ENCODE results near the gene IL1RAPL1.
A peak's percentile ranks its signal among the peaks of the same experiment; 100 is the strongest.

Gene IL1RAPL1

DNA sequence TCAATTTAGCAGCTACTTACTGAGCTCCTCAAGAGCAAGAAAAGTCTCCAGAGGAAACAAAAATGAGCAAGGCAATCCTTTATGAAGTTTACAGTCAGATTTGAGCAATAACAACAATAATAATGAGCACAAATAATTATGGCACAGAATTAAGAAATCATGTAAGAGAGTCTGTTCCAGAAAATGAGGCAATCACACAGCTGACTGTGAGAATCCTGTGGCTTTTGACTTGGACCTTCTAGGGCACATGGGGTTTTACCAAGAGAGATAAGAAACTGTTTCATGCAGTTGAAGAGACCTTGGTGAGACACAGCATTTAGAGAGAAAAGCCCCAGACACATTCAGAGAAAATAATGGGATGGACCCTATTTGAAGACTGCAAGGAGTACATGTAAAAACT, 1265.5 kb downstream of the IL1RAPL1 start:
- no peak for ATAC-seq
- TF ChIP-seq SNAI2 (CRISPR knock-in tag; IDR thresholded peaks at IDR 0.05) (no peak), ESRRG (CRISPR knock-in tag; IDR thresholded peaks at IDR 0.05) (no peak), RARB (CRISPR knock-in tag; IDR thresholded peaks at IDR 0.05) (no peak), ARNTL (CRISPR knock-in tag; IDR thresholded peaks at IDR 0.05; ENCODE audit: borderline replicate concordance, low read depth) (no peak), TCF4 (CRISPR knock-in tag; IDR thresholded peaks at IDR 0.05; ENCODE audit: borderline replicate concordance) (no peak), ZC3H10 (CRISPR knock-in tag; IDR thresholded peaks at IDR 0.05) (no peak), ZFP30 (CRISPR knock-in tag; IDR thresholded peaks at IDR 0.05) (no peak), ZNF565 (CRISPR knock-in tag; conservative IDR thresholded peaks at IDR 0.05; ENCODE audit: low read depth) (no peak), ISL1 (CRISPR knock-in tag; IDR thresholded peaks at IDR 0.05) (no peak)
- TF ChIP-seq, protein P1, sequence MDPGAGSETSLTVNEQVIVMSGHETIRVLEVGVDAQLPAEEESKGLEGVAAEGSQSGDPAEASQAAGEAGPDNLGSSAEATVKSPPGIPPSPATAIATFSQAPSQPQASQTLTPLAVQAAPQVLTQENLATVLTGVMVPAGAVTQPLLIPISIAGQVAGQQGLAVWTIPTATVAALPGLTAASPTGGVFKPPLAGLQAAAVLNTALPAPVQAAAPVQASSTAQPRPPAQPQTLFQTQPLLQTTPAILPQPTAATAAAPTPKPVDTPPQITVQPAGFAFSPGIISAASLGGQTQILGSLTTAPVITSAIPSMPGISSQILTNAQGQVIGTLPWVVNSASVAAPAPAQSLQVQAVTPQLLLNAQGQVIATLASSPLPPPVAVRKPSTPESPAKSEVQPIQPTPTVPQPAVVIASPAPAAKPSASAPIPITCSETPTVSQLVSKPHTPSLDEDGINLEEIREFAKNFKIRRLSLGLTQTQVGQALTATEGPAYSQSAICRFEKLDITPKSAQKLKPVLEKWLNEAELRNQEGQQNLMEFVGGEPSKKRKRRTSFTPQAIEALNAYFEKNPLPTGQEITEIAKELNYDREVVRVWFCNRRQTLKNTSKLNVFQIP (CRISPR knock-in tag; IDR thresholded peaks at IDR 0.05; ENCODE audit: borderline replicate concordance, low read depth): no peak
- TF ChIP-seq, protein P2, sequence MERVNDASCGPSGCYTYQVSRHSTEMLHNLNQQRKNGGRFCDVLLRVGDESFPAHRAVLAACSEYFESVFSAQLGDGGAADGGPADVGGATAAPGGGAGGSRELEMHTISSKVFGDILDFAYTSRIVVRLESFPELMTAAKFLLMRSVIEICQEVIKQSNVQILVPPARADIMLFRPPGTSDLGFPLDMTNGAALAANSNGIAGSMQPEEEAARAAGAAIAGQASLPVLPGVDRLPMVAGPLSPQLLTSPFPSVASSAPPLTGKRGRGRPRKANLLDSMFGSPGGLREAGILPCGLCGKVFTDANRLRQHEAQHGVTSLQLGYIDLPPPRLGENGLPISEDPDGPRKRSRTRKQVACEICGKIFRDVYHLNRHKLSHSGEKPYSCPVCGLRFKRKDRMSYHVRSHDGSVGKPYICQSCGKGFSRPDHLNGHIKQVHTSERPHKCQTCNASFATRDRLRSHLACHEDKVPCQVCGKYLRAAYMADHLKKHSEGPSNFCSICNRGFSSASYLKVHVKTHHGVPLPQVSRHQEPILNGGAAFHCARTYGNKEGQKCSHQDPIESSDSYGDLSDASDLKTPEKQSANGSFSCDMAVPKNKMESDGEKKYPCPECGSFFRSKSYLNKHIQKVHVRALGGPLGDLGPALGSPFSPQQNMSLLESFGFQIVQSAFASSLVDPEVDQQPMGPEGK (CRISPR knock-in tag; IDR thresholded peaks at IDR 0.05; ENCODE audit: borderline replicate concordance): no peak

DNA sequence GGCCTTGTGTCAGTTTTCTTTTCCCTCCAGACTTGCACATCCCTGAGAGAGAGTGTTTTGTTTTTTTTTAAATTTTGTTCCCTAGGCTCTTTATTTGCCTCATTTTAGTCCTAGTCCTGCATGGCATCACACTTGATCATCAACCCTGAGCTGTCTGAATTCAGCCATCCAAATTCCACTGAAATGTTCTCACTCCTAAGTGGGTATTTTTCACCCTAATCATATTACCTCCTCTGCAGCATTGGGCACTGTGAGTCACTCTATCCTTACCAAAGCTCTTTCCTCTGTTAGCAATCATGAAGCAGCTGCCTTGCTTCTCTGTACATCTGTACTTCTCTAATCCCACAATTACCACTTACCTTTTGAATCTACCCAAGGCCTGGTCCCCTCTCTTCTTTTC, 1271.5 kb downstream of the IL1RAPL1 start:
- peak; percentile 99 for ATAC-seq
- TF ChIP-seq, protein P2 (CRISPR knock-in tag; IDR thresholded peaks at IDR 0.05; ENCODE audit: borderline replicate concordance): no peak
- no peak for TF ChIP-seq GLIS3 (CRISPR knock-in tag; IDR thresholded peaks at IDR 0.05)
- no peak for TF ChIP-seq TCF4 (CRISPR knock-in tag; IDR thresholded peaks at IDR 0.05; ENCODE audit: borderline replicate concordance)
- TF ChIP-seq ESRRG (CRISPR knock-in tag; IDR thresholded peaks at IDR 0.05): no peak
- TF ChIP-seq, protein P3, sequence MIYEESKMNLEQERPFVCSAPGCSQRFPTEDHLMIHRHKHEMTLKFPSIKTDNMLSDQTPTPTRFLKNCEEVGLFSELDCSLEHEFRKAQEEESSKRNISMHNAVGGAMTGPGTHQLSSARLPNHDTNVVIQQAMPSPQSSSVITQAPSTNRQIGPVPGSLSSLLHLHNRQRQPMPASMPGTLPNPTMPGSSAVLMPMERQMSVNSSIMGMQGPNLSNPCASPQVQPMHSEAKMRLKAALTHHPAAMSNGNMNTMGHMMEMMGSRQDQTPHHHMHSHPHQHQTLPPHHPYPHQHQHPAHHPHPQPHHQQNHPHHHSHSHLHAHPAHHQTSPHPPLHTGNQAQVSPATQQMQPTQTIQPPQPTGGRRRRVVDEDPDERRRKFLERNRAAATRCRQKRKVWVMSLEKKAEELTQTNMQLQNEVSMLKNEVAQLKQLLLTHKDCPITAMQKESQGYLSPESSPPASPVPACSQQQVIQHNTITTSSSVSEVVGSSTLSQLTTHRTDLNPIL (CRISPR knock-in tag; IDR thresholded peaks at IDR 0.05; ENCODE audit: low read depth): no peak
- TF ChIP-seq CSDC2 (CRISPR knock-in tag; IDR thresholded peaks at IDR 0.05): no peak
- TF ChIP-seq, protein P4, sequence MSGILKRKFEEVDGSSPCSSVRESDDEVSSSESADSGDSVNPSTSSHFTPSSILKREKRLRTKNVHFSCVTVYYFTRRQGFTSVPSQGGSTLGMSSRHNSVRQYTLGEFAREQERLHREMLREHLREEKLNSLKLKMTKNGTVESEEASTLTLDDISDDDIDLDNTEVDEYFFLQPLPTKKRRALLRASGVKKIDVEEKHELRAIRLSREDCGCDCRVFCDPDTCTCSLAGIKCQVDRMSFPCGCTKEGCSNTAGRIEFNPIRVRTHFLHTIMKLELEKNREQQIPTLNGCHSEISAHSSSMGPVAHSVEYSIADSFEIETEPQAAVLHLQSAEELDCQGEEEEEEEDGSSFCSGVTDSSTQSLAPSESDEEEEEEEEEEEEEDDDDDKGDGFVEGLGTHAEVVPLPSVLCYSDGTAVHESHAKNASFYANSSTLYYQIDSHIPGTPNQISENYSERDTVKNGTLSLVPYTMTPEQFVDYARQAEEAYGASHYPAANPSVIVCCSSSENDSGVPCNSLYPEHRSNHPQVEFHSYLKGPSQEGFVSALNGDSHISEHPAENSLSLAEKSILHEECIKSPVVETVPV (CRISPR knock-in tag; IDR thresholded peaks at IDR 0.05): no peak
- no peak for TF ChIP-seq SNAI2 (CRISPR knock-in tag; IDR thresholded peaks at IDR 0.05)
- TF ChIP-seq ARNTL (CRISPR knock-in tag; IDR thresholded peaks at IDR 0.05; ENCODE audit: borderline replicate concordance, low read depth): no peak
- TF ChIP-seq, protein P1 (CRISPR knock-in tag; IDR thresholded peaks at IDR 0.05; ENCODE audit: borderline replicate concordance, low read depth): no peak
- TF ChIP-seq ZFP30 (CRISPR knock-in tag; IDR thresholded peaks at IDR 0.05): no peak
- TF ChIP-seq PPARA (CRISPR knock-in tag; IDR thresholded peaks at IDR 0.05; ENCODE audit: borderline replicate concordance): no peak
- no peak for TF ChIP-seq ZFP3 (CRISPR knock-in tag; IDR thresholded peaks at IDR 0.05)

DNA sequence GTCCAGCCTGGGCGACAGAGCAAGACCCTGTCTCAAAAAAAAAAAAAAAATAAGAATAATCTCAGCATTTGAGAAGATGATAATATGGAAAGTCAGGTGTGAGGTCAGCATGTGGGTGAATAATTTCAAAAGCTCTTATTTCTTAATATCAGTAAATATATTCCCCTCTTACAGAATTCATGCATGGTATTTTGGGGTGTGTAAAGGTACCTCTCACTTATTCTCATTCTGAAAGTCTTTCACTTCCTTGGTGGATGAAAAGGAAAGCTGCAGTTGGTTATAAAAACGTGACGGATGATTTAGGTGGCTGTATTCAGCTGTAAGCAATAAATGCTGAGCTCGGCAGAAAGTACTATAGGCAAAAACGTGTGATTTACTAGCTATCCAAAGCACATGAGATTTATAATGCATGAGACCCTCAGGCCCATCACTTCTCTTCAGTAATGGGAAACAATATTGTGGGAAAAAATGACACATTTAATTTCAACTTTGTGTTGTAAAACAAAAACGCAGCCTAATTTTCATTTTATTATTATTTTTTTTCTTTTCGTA, 1275.0 kb downstream of the IL1RAPL1 start:
- TF ChIP-seq PPARA (CRISPR knock-in tag; IDR thresholded peaks at IDR 0.05; ENCODE audit: borderline replicate concordance) (no peak), ESRRG (CRISPR knock-in tag; IDR thresholded peaks at IDR 0.05) (no peak), ZNF565 (CRISPR knock-in tag; conservative IDR thresholded peaks at IDR 0.05; ENCODE audit: low read depth) (no peak), ARNTL (CRISPR knock-in tag; IDR thresholded peaks at IDR 0.05; ENCODE audit: borderline replicate concordance, low read depth) (no peak), TCF4 (CRISPR knock-in tag; IDR thresholded peaks at IDR 0.05; ENCODE audit: borderline replicate concordance) (no peak), RARB (CRISPR knock-in tag; IDR thresholded peaks at IDR 0.05) (no peak), OSR1 (CRISPR knock-in tag; IDR thresholded peaks at IDR 0.05) (no peak), ZFP3 (CRISPR knock-in tag; IDR thresholded peaks at IDR 0.05) (no peak), TOX (CRISPR knock-in tag; IDR thresholded peaks at IDR 0.05; ENCODE audit: borderline replicate concordance) (no peak), ISL1 (CRISPR knock-in tag; IDR thresholded peaks at IDR 0.05) (no peak), ZC3H10 (CRISPR knock-in tag; IDR thresholded peaks at IDR 0.05) (no peak)
- TF ChIP-seq, protein P5, sequence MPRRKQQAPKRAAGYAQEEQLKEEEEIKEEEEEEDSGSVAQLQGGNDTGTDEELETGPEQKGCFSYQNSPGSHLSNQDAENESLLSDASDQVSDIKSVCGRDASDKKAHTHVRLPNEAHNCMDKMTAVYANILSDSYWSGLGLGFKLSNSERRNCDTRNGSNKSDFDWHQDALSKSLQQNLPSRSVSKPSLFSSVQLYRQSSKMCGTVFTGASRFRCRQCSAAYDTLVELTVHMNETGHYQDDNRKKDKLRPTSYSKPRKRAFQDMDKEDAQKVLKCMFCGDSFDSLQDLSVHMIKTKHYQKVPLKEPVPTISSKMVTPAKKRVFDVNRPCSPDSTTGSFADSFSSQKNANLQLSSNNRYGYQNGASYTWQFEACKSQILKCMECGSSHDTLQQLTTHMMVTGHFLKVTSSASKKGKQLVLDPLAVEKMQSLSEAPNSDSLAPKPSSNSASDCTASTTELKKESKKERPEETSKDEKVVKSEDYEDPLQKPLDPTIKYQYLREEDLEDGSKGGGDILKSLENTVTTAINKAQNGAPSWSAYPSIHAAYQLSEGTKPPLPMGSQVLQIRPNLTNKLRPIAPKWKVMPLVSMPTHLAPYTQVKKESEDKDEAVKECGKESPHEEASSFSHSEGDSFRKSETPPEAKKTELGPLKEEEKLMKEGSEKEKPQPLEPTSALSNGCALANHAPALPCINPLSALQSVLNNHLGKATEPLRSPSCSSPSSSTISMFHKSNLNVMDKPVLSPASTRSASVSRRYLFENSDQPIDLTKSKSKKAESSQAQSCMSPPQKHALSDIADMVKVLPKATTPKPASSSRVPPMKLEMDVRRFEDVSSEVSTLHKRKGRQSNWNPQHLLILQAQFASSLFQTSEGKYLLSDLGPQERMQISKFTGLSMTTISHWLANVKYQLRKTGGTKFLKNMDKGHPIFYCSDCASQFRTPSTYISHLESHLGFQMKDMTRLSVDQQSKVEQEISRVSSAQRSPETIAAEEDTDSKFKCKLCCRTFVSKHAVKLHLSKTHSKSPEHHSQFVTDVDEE (CRISPR knock-in tag; IDR thresholded peaks at IDR 0.05): no peak
- TF ChIP-seq, protein P1 (CRISPR knock-in tag; IDR thresholded peaks at IDR 0.05; ENCODE audit: borderline replicate concordance, low read depth): no peak
- no peak for ATAC-seq

Data from SK-N-SH treated with all-trans-retinoic acid at 6 μM for 48 hours (cell line).